Lower lobe of right lung (tissue), 2 donors: ENCODE results near the gene NDUFA1. TPM values are rescaled to one million over a fixed set of nuclear protein-coding genes. Genes with fewer than 3 reads are reported as not detected.

Experiments used
- ATAC-seq, 2 donors: fragments of 200-7000 bp; cut with Tn5 transposase; one replicate each; pipeline ENCODE4 v1.9.1; 2020 to 2022; ENCODE audit warnings: mild to moderate bottlenecking in 2 of 2, moderate library complexity in 2 of 2
- DNase-seq: peaks from one replicate; pipeline ENCODE4 v3.0.0-alpha.2; 2020
- H3K27ac ChIP-seq: fragments of 200-600 bp; one replicate; pipeline ENCODE4 v1.8.0; 2022
- H3K27me3 ChIP-seq: fragments of 200-600 bp; one replicate; pipeline ENCODE4 v1.8.0; 2022; ENCODE audit warnings: low read depth
- H3K36me3 ChIP-seq: fragments of 200-600 bp; one replicate; pipeline ENCODE4 v1.8.0; 2022; ENCODE audit warnings: mild to moderate bottlenecking
- H3K4me1 ChIP-seq: fragments of 200-600 bp; one replicate; pipeline ENCODE4 v1.8.0; 2022
- H3K4me3 ChIP-seq: fragments of 200-600 bp; one replicate; pipeline ENCODE4 v1.8.0; 2022; ENCODE audit warnings: mild to moderate bottlenecking
- H3K9me3 ChIP-seq: fragments of 200-600 bp; one replicate; pipeline ENCODE4 v1.8.0; 2022
- CTCF ChIP-seq: fragments of 200-600 bp; IDR thresholded peaks from one replicate; pipeline ENCODE4 v1.8.0; 2022; ENCODE audit warnings: antibody characterized with exemption, mild to moderate bottlenecking
- intact Hi-C: fragments of 100-400 bp; cut with DNase I; formaldehyde crosslinking; loops from one replicate; pipeline ENCODE4 v1.11.0; 2022
- total RNA-seq: library from RNA; stranded (reverse); fragmentation: NEBNext Ultra II Directional; extraction: Animal tissue kit (Norgen Biotek cat#: 25700); gene quantifications from one replicate; pipeline ENCODE4 v1.2.1, GENCODE V29; 2021
- donor health status: DM: no; HTN: yes; CAD: no; lungs with severe emphysema.

The NDUFA1 gene
- total RNA-seq, 1 donor from 2014 or later = 79.2 TPM

DNA sequence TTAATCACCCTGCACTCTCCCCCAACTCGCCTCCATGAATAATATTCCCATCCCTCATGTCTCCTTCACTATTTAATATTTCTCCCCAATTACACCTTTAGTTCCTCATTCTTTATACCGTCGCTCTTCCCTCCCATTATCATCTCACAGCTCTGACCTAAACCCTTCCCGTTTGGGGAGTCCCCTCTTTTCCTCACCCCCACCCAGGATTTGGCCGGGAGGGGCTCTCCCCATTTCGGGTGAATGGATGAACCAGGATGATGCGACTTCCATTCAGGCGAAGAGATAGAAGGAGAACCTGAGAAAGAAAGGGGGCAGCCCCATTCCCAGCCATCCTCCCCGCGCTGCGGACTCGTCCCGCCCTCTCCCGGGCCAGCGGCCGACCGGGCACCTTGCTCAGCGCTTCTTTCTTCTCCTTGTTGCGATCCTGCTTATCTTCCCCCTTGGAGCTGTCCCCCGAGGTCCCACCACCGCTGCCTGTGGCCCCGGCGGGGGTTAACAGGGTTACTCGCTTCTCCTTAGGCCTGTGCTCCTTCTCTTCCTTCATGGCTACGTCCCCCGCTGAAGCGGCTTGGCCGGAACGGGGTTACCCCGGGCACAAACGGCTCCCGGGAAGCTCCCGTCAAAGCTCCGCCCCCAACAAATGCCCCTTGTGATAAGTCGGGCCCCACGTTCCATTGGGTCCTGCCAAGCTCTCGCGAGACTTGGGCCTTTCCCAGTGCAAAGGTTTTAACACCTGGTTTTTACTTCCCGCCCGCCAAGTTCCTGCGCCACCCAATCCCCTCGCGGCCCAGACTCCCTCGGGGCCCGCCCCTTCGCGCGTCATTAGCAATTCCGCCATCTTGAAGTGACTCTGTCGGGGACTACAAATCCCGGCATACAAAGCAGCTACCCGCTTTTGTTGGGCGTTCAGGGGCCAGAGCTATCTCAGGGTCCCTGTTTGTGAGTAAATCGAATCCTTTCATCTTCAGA is 19.0 kb upstream of the NDUFA1 start, which contains the start of gene UPF3B:
UPF3B (minus strand) TSS at position 582 of the 972 bp plus-strand sequence; CDS start at position 547, 35 bp downstream.
- no peaks in the 10 kb centered on the region for H3K9me3 ChIP-seq
- intact Hi-C loops = no loop called here
- ATAC-seq (peak; percentile 97 to 99), DNase-seq (peak; percentile 97)
- no peak for TF ChIP-seq CTCF
- H3K27ac ChIP-seq = peak within 1 kb of the TSS; percentile 76
- H3K4me3 ChIP-seq = peak within 1 kb of the TSS; percentile 71
- no peaks in the 10 kb centered on the region for H3K4me1 ChIP-seq
- H3K27me3 ChIP-seq = no peaks in the 10 kb centered on the region
- H3K36me3 ChIP-seq = peaks cover 14% of the 10 kb centered on the region

GRCh38 chrX:119853444-119853843 is 18.2 kb upstream of the NDUFA1 start:
- DNase-seq = no peak
- Histone ChIP-seq H3K36me3 (peaks cover 11% of the 10 kb centered on the region), H3K4me1 (no peaks in the 10 kb centered on the region), H3K4me3 (peak overlapping the region; percentile 71), H3K9me3 (no peaks in the 10 kb centered on the region), H3K27me3 (no peaks in the 10 kb centered on the region), H3K27ac (peak overlapping the region; percentile 76)
- ATAC-seq = peak in 1 of 2 donors; percentile 44
- intact Hi-C loops = no loop called here
- no peak for TF ChIP-seq CTCF

- no peaks in the 10 kb centered on the region for H3K27me3 ChIP-seq
- ATAC-seq (peak; percentile 39 to 49), DNase-seq (peak; percentile 50)
- peaks cover 7% of the 10 kb centered on the region for H3K36me3 ChIP-seq
- H3K4me1 ChIP-seq = peaks cover 18% of the 10 kb centered on the region
- H3K4me3 ChIP-seq = peak overlapping the region; percentile 70
- H3K27ac ChIP-seq = peak overlapping the region; percentile 91
- intact Hi-C loops = no loop called here
- TF ChIP-seq CTCF = no peak
- no peaks in the 10 kb centered on the region for H3K9me3 ChIP-seq
Measured at GRCh38 chrX:119870626-119871131, 953 bp upstream of the NDUFA1 start.

DNA sequence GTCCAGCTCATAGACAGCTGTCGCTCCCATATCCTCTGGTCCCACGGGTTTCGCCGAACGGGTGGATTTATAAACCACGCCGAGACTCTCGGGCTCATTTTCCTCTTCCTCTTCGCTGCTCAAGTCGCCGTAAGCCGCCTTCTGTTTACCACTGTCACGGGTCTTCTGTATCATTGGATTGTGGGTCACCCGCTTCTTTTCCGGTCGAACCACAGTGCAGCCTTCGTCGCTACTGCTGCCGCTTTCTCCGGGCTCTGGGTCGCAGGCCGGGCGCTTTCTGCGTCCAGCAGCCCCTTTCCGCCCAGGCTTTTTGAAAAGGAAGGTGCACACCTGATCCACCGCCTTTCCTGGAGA is 410 bp upstream of the NDUFA1 start:
- intact Hi-C loops = no loop called here
- peaks cover 18% of the 10 kb centered on the region for H3K4me1 ChIP-seq
- DNase-seq (peak; percentile 46), ATAC-seq (peak; percentile 54 to 66)
- H3K27me3 ChIP-seq = no peaks in the 10 kb centered on the region
- no peak for TF ChIP-seq CTCF
- H3K36me3 ChIP-seq = peaks cover 12% of the 10 kb centered on the region
- H3K27ac ChIP-seq = peak overlapping the region; percentile 91
- H3K9me3 ChIP-seq = no peaks in the 10 kb centered on the region
- peak overlapping the region; percentile 70 for H3K4me3 ChIP-seq

GRCh38 chrX:119878740-119879139 is 7.1 kb downstream of the NDUFA1 start:
- H3K27me3 ChIP-seq = no peaks in the 10 kb centered on the region
- peaks cover 24% of the 10 kb centered on the region for H3K36me3 ChIP-seq
- H3K27ac ChIP-seq = no peak overlapping the region
- no peaks in the 10 kb centered on the region for H3K4me1 ChIP-seq
- no peak for TF ChIP-seq CTCF
- intact Hi-C loops = no loop called here
- no peak overlapping the region for H3K4me3 ChIP-seq
- DNase-seq = no peak
- no peak for ATAC-seq
- no peaks in the 10 kb centered on the region for H3K9me3 ChIP-seq
